ENCODE data around the gene BAG3. TPM values are rescaled to one million over a fixed set of nuclear protein-coding genes. Genes with fewer than 3 reads are reported as not detected.

BAG3 gene
- polyA plus RNA-seq, 1 donor from 2014 or later = 0.61 TPM

- no peak for TF ChIP-seq CTCF (IDR thresholded peaks at IDR 0.05; ENCODE audit: poor library complexity, severe bottlenecking)
- TF ChIP-seq REST (IDR thresholded peaks at IDR 0.05; ENCODE audit: borderline replicate concordance) = no peak
- TF ChIP-seq POLR2AphosphoS5 (IDR thresholded peaks at IDR 0.05) = no peak
- no peak for TF ChIP-seq EP300 (conservative IDR thresholded peaks at IDR 0.05; ENCODE audit: poor library complexity, severe bottlenecking)
- TF ChIP-seq RAD21 (conservative IDR thresholded peaks at IDR 0.05) = no peak
- TF ChIP-seq SMC3 (conservative IDR thresholded peaks at IDR 0.05; ENCODE audit: poor library complexity) = no peak
- TF ChIP-seq MXI1 (conservative IDR thresholded peaks at IDR 0.05; ENCODE audit: poor library complexity, severe bottlenecking) = no peak
- no peak for TF ChIP-seq TAF1 (IDR thresholded peaks at IDR 0.05; ENCODE audit: low read depth)
- TF ChIP-seq EZH2 (IDR thresholded peaks at IDR 0.05; ENCODE audit: borderline replicate concordance, insufficient read depth, low read length, poor library complexity, severe bottlenecking) = no peak
- Histone ChIP-seq H2AFZ (ENCODE audit: low read depth, low read length) (no peak overlapping the region), H4K20me1 (ENCODE audit: insufficient read depth) (no peaks in the 10 kb centered on the region), H3K79me2 (replicated peaks; ENCODE audit: insufficient read depth, low read length) (peaks cover 23% of the 10 kb centered on the region), H3K9me3 (ENCODE audit: low read length) (no peaks in the 10 kb centered on the region), H3K4me3 (ENCODE audit: low read length) (peak overlapping the region; percentile 38), H3K27me3 (ENCODE audit: insufficient read depth, low read depth, low read length) (no peaks in the 10 kb centered on the region), H3K9me2 (ENCODE audit: insufficient read depth, low read length) (no peaks in the 10 kb centered on the region), H3K27ac (ENCODE audit: low read length) (no peak overlapping the region), H3K9ac (ENCODE audit: low read length) (no peak overlapping the region), H3F3A (ENCODE audit: insufficient read depth, low read length, poor library complexity, severe bottlenecking) (no peaks in the 10 kb centered on the region), H3K36me3 (ENCODE audit: insufficient read depth, low read length) (no peaks in the 10 kb centered on the region), H3K4me2 (ENCODE audit: low read length) (no peak overlapping the region)
Measured at GRCh38 chr10:119723624-119724023, 72.4 kb downstream of the BAG3 start.

- TF ChIP-seq POLR2AphosphoS5 (IDR thresholded peaks at IDR 0.05) (no peak), SMC3 (conservative IDR thresholded peaks at IDR 0.05; ENCODE audit: poor library complexity) (no peak), MXI1 (conservative IDR thresholded peaks at IDR 0.05; ENCODE audit: poor library complexity, severe bottlenecking) (peak; percentile 10), TAF1 (IDR thresholded peaks at IDR 0.05; ENCODE audit: low read depth) (no peak), CTCF (IDR thresholded peaks at IDR 0.05; ENCODE audit: poor library complexity, severe bottlenecking) (no peak), EZH2 (IDR thresholded peaks at IDR 0.05; ENCODE audit: borderline replicate concordance, insufficient read depth, low read length, poor library complexity, severe bottlenecking) (no peak)
- Histone ChIP-seq H3K9me3 (ENCODE audit: low read length) (no peaks in the 10 kb centered on the region), H3K27me3 (ENCODE audit: insufficient read depth, low read depth, low read length) (no peaks in the 10 kb centered on the region), H3K79me2 (replicated peaks; ENCODE audit: insufficient read depth, low read length) (peaks cover 25% of the 10 kb centered on the region), H3K4me2 (ENCODE audit: low read length) (peak overlapping the region; percentile 43), H3K9ac (ENCODE audit: low read length) (peak overlapping the region; percentile 87), H3K36me3 (ENCODE audit: insufficient read depth, low read length) (no peaks in the 10 kb centered on the region), H3K27ac (ENCODE audit: low read length) (peak overlapping the region; percentile 81), H3F3A (ENCODE audit: insufficient read depth, low read length, poor library complexity, severe bottlenecking) (no peaks in the 10 kb centered on the region), H3K4me3 (ENCODE audit: low read length) (peak overlapping the region; percentile 76), H3K9me2 (ENCODE audit: insufficient read depth, low read length) (no peaks in the 10 kb centered on the region), H2AFZ (ENCODE audit: low read depth, low read length) (peak overlapping the region; percentile 69), H4K20me1 (ENCODE audit: insufficient read depth) (no peaks in the 10 kb centered on the region)
Measured at GRCh38 chr10:119724593-119725516, 73.7 kb downstream of the BAG3 start.

Measured in neural cell (in vitro differentiated cells).